WI38 (cell line): ENCODE measurements around the gene ERBIN.

Source experiments
- H3K4me3 ChIP-seq: 2 replicates; pipeline ENCODE4 v1.5.1; 2011; ENCODE audit warnings: low read depth, mild to moderate bottlenecking, control low read depth, low read length
- TF ChIP-seq, protein P1 (sequence below): IDR thresholded peaks from 2 replicates; pipeline ENCODE4 v1.5.1; 2012; ENCODE audit warnings: low read depth, mild to moderate bottlenecking, control low read depth, low read length

The ERBIN gene

DNA sequence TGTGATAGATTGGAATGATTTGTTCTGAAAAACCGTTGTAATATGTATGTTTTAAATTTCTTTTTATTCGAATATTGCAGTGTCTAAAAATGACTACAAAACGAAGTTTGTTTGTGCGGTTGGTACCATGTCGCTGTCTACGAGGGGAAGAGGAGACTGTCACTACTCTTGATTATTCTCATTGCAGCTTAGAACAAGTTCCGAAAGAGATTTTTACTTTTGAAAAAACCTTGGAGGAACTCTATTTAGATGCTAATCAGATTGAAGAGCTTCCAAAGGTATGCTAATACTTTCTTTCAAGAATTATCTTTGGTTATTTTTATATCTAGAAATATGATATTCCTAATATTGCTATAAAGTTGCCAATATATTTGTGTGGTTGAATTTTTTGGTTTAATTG, 66.3 kb downstream of the ERBIN start:
- TF ChIP-seq, protein P1, sequence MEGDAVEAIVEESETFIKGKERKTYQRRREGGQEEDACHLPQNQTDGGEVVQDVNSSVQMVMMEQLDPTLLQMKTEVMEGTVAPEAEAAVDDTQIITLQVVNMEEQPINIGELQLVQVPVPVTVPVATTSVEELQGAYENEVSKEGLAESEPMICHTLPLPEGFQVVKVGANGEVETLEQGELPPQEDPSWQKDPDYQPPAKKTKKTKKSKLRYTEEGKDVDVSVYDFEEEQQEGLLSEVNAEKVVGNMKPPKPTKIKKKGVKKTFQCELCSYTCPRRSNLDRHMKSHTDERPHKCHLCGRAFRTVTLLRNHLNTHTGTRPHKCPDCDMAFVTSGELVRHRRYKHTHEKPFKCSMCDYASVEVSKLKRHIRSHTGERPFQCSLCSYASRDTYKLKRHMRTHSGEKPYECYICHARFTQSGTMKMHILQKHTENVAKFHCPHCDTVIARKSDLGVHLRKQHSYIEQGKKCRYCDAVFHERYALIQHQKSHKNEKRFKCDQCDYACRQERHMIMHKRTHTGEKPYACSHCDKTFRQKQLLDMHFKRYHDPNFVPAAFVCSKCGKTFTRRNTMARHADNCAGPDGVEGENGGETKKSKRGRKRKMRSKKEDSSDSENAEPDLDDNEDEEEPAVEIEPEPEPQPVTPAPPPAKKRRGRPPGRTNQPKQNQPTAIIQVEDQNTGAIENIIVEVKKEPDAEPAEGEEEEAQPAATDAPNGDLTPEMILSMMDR: no peak
- H3K4me3 ChIP-seq: no peak overlapping the region

DNA sequence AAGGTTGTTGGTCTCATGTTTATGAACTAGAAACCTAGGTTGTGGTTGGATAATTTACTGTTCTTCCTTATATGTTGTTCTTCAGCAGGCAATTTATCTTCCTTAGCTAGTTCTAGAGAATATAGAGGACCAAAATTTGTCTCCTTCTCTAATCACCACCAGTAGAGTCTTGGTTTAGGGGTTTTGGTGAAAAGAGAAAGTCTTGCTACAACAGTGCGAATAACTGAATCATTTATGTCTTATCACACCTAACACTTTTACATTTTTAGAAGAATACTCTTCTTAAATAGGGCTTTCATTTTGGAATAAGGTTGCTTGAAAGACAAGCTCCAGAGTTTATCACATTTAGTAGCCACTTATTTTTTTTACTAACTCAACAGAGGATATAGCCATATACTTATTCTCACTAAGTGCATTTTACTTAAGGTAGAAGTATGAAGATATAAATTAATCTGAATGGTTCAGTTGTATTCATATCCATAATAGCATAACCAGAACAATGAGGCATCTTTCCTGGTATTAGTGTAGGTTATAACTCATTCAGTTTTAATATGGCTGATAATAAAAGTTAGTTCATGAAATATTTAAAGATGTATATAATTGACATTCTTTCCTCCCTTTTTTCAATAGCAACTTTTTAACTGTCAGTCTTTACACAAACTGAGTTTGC, 67.9 kb downstream of the ERBIN start:
- TF ChIP-seq, protein P1: no peak
- H3K4me3 ChIP-seq: no peak overlapping the region

DNA sequence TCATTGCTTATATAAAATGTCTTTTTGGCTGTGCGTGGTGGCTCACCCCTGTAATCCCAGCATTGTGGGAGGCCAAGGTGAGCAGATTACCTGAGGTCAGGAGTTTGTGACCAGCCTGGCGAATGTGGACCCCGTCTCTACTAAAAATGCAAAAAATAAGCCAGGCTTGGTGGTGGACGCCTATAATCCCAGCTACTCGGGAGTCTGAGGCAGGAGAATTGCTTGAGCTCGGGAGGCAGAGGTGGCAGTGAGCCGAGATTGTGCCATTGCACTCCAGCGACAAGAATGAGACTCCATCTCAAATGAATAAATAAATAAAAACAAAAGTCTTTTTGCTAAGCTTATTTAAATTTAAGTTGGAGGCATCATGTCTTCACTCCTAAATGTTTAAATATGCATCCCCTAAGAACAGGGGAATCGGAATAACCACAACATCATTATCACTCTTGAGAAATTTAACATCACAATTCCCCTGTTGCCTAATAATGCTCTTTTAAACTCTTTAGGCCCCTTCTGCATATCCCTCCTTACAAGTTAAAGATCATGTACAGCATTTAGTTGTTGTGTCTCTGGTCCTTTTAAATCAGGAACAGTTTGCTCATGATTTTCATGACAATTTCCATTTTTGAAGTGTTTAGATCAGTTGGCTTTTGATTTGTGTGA, 72.8 kb downstream of the ERBIN start:
- no peak overlapping the region for H3K4me3 ChIP-seq
- TF ChIP-seq, protein P1: no peak

DNA sequence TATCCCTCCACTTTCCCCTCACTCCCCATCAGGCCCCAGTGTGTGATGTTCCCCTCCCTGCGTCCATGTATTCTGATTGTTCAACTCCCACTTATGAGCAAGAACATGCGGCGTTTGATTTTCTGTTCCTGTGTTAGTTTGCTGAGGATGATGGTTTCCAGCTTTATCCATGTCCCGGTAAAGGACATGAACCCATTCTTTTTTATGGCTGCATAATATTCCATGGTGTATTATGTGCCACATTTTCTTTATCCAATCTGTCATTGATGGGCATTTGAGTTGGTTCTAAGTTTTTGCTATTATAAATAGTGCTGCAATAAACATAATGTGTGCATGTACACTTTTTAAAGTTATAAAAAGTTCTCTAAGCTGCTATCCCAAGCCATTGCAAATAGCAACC, 75.6 kb downstream of the ERBIN start:
- no peak overlapping the region for H3K4me3 ChIP-seq
- TF ChIP-seq, protein P1: no peak

DNA sequence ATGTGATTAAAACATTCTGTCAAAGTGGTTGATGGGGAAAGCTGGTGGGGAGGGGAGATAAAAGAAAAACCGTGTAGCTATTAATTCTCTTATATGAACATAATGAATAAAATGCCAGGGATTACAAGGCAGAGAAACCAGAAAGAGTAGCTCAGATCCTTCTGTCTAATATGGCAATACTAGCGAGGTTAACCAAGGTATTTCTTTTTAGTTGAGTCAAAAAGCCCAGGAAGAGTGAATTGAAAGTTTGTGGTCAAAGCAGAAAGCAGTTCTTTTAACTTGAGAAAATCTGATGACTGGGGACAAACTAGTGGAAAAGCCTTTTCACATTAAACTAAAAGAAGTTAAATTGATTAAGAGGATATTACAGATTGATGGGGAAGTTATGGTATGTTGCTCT, 76.0 kb downstream of the ERBIN start:
- TF ChIP-seq, protein P1: no peak
- no peak overlapping the region for H3K4me3 ChIP-seq

DNA sequence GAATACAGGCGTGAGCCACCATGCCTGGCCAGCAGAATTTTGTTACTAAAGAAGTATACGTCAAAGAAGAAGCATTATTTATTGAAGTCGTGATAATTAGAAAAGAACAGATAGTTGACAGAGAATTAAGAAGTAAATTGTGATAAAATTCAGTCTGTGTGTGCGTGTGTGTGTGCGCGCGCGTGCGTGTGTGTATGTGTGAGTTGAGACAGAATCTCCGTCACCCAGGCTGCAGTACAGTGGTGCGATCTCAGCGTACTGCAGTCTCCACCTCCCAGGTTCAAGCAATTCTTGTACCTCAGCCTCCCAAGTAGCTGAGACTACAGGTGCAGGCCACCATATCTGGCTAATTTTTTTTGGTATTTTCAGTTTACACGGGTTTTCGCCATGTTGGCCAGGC, 77.8 kb downstream of the ERBIN start:
- no peak overlapping the region for H3K4me3 ChIP-seq
- TF ChIP-seq, protein P1: no peak

DNA sequence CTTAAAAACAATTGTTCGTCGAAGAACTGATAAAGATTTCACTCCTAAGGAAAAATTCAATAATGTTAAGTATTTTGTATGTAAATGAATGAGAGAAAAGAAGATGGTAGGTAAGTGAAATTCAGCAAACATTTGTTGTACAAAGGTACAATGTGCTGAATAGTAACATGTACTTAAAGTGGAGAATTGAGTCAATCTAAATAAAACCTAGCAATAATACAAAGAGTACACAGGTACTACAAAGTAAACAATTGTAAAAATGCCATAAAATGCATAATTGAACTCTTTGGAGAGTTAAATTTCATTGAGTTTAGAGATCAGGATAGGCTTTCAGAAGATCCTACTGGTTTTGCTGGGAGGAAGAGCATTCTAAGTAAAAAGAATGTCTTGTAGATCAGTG, 82.9 kb downstream of the ERBIN start:
- TF ChIP-seq, protein P1: no peak
- H3K4me3 ChIP-seq: no peak overlapping the region
